ENCODE measurements around the gene SNAP29.
"Not testable (repeated sequence)": the region's sequence is repeated elsewhere in the genome, so short reads cannot be mapped to it uniquely, and the experiment has no call there.

Gene SNAP29

GRCh38 chr22:20834725-20835124 is 24.1 kb upstream of the SNAP29 start:
- H3K4me1 ChIP-seq (ENCODE audit: insufficient read depth, poor library complexity, severe bottlenecking) = no peaks in the 10 kb centered on the region
- H3K27me3 ChIP-seq (ENCODE audit: insufficient read depth, poor library complexity, severe bottlenecking) = no peaks in the 10 kb centered on the region
- TF ChIP-seq CTCF (IDR thresholded peaks at IDR 0.05; ENCODE audit: poor library complexity, severe bottlenecking) = no peak
- H3K9me3 ChIP-seq (ENCODE audit: severe bottlenecking) = no peaks in the 10 kb centered on the region
- no peak for ATAC-seq (ENCODE audit: low read depth)
- no peak overlapping the region for H3K27ac ChIP-seq (ENCODE audit: poor library complexity, severe bottlenecking)
- no peak for DNase-seq (ENCODE audit: low spot score)
- H3K36me3 ChIP-seq (ENCODE audit: low read depth) = peaks cover 27% of the 10 kb centered on the region
- no peak overlapping the region for H3K4me3 ChIP-seq (ENCODE audit: severe bottlenecking)

GRCh38 chr22:20836987-20837823 is 21.6 kb upstream of the SNAP29 start:
- Histone ChIP-seq H3K9me3 (ENCODE audit: severe bottlenecking) (no peaks in the 10 kb centered on the region), H3K27me3 (ENCODE audit: insufficient read depth, poor library complexity, severe bottlenecking) (no peaks in the 10 kb centered on the region), H3K4me3 (ENCODE audit: severe bottlenecking) (no peak overlapping the region), H3K4me1 (ENCODE audit: insufficient read depth, poor library complexity, severe bottlenecking) (no peaks in the 10 kb centered on the region), H3K36me3 (ENCODE audit: low read depth) (peaks cover 16% of the 10 kb centered on the region), H3K27ac (ENCODE audit: poor library complexity, severe bottlenecking) (no peak overlapping the region)
- TF ChIP-seq CTCF (IDR thresholded peaks at IDR 0.05; ENCODE audit: poor library complexity, severe bottlenecking) = no peak
- DNase-seq (ENCODE audit: low spot score) (no peak), ATAC-seq (ENCODE audit: low read depth) (no peak)

- H3K27ac ChIP-seq (ENCODE audit: poor library complexity, severe bottlenecking); H3K9me3 ChIP-seq (ENCODE audit: severe bottlenecking); H3K27me3 ChIP-seq (ENCODE audit: insufficient read depth, poor library complexity, severe bottlenecking); H3K4me1 ChIP-seq (ENCODE audit: insufficient read depth, poor library complexity, severe bottlenecking); H3K36me3 ChIP-seq (ENCODE audit: low read depth); ATAC-seq (ENCODE audit: low read depth); H3K4me3 ChIP-seq (ENCODE audit: severe bottlenecking); DNase-seq (ENCODE audit: low spot score): not testable (repeated sequence)
Observed at GRCh38 chr22:20839354-20839753, 19.5 kb upstream of the SNAP29 start.

- Histone ChIP-seq H3K27ac (ENCODE audit: poor library complexity, severe bottlenecking) (no peak overlapping the region), H3K9me3 (ENCODE audit: severe bottlenecking) (no peaks in the 10 kb centered on the region), H3K4me1 (ENCODE audit: insufficient read depth, poor library complexity, severe bottlenecking) (no peaks in the 10 kb centered on the region), H3K4me3 (ENCODE audit: severe bottlenecking) (no peak overlapping the region), H3K27me3 (ENCODE audit: insufficient read depth, poor library complexity, severe bottlenecking) (no peaks in the 10 kb centered on the region), H3K36me3 (ENCODE audit: low read depth) (no peaks in the 10 kb centered on the region)
- DNase-seq (ENCODE audit: low spot score) (no peak), ATAC-seq (ENCODE audit: low read depth) (no peak)
- no peak for TF ChIP-seq CTCF (IDR thresholded peaks at IDR 0.05; ENCODE audit: poor library complexity, severe bottlenecking)
Observed at GRCh38 chr22:20839837-20840645, 18.8 kb upstream of the SNAP29 start.

GRCh38 chr22:20840646-20841371 is 18.0 kb upstream of the SNAP29 start:
- Histone ChIP-seq H3K4me1 (ENCODE audit: insufficient read depth, poor library complexity, severe bottlenecking) (no peaks in the 10 kb centered on the region), H3K9me3 (ENCODE audit: severe bottlenecking) (no peaks in the 10 kb centered on the region), H3K4me3 (ENCODE audit: severe bottlenecking) (no peak overlapping the region), H3K36me3 (ENCODE audit: low read depth) (no peaks in the 10 kb centered on the region), H3K27ac (ENCODE audit: poor library complexity, severe bottlenecking) (no peak overlapping the region), H3K27me3 (ENCODE audit: insufficient read depth, poor library complexity, severe bottlenecking) (no peaks in the 10 kb centered on the region)
- no peak for TF ChIP-seq CTCF (IDR thresholded peaks at IDR 0.05; ENCODE audit: poor library complexity, severe bottlenecking)
- ATAC-seq (ENCODE audit: low read depth) (no peak), DNase-seq (ENCODE audit: low spot score) (no peak)
